Gastrocnemius medialis (tissue), 4 donors: ENCODE results near the gene LITAF. TPM values are rescaled to one million over a fixed set of nuclear protein-coding genes. Genes with fewer than 3 reads are reported as not detected.

Experiments used
- ATAC-seq, 2 donors: fragments of 150-250 bp; one replicate each; pipeline ENCODE4 v1.9.1; 2016
- DNase-seq, 2 donors: peaks; one replicate each; pipeline ENCODE4 v3.0.0-alpha.2; 2019
- H3K27ac ChIP-seq, 4 donors: fragments of 200-600 bp; sonication (generic); 1 replicate in 1 of 4; 2 replicates in 3 of 4; pipeline ENCODE4 v1.5.1; 2016 to 2018; ENCODE audit warnings: mild to moderate bottlenecking in 2 of 4, moderate library complexity in 1 of 4
- H3K27me3 ChIP-seq, 3 donors: fragments of 200-600 bp; sonication (generic) in 2 of 3; 1 replicate in 1 of 3; 2 replicates in 2 of 3; pipeline versions ENCODE4 v1.5.1 to v1.6.0; 2016 to 2019; ENCODE audit warnings: mild to moderate bottlenecking in 1 of 3, moderate library complexity in 1 of 3
- H3K36me3 ChIP-seq, 2 donors: fragments of 200-600 bp; sonication (generic) in 1 of 2; one replicate each; pipeline ENCODE4 v1.5.1; 2017 to 2018
- H3K4me1 ChIP-seq, 2 donors: fragments of 200-600 bp; sonication (generic) in 1 of 2; one replicate each; pipeline ENCODE4 v1.5.1; 2016 to 2017; ENCODE audit warnings: mild to moderate bottlenecking in 2 of 2
- H3K4me3 ChIP-seq, 4 donors: fragments of 200-600 bp; sonication (generic) in 3 of 4; 1 replicate in 1 of 4; 2 replicates in 3 of 4; pipeline ENCODE4 v1.5.1; 2016 to 2019; ENCODE audit warnings: mild to moderate bottlenecking in 2 of 4
- H3K9me3 ChIP-seq, 3 donors: fragments of 200-600 bp; sonication (generic) in 2 of 3; 1 replicate in 1 of 3; 2 replicates in 2 of 3; pipeline ENCODE4 v1.5.1; 2016 to 2019
- POLR2A ChIP-seq, 2 donors: fragments of 450-650 bp; IDR thresholded peaks; one replicate each; pipeline ENCODE4 v1.6.1; 2017; ENCODE audit warnings: antibody characterized with exemption in 2 of 2, mild to moderate bottlenecking in 2 of 2, moderate library complexity in 2 of 2
- in situ Hi-C, 4 donors: fragments of 200-750 bp; cut with MboI; loops; one replicate each; pipeline versions ENCODE4 v1.15.0 to v1.8.0; 2017; ENCODE audit warnings: low sequenced_read_pairs in 4 of 4
- intact Hi-C: fragments of 100-400 bp; cut with DNase I; formaldehyde crosslinking; loops from one replicate; pipeline ENCODE4 v1.15.1; 2023; ENCODE audit warnings: low total_unique reads
- total RNA-seq, 4 donors: library from RNA; depleted of rRNA; stranded (reverse); fragments of >200 nt; gene quantifications; one replicate each; pipeline versions ENCODE4 v1.1.0 to v1.2.3, GENCODE V29; 2016
- TF ChIP-seq, protein P1 (sequence below), 5 experiments: fragments of 450-650 bp in 3 of 5; fragments of 200-600 bp in 2 of 5; sonication (generic) in 2 of 5; IDR thresholded peaks in 4 of 5; conservative IDR thresholded peaks in 1 of 5; 1 replicate in 4 of 5; 2 replicates in 1 of 5; pipeline ENCODE4 v1.5.1; 2016 to 2019; ENCODE audit warnings: antibody characterized with exemption in 5 of 5, mild to moderate bottlenecking in 3 of 5, moderate library complexity in 3 of 5

LITAF gene
- total RNA-seq, 4 donors from 2014 or later = 11.2 to 30.1 (median 19.4) TPM

DNA sequence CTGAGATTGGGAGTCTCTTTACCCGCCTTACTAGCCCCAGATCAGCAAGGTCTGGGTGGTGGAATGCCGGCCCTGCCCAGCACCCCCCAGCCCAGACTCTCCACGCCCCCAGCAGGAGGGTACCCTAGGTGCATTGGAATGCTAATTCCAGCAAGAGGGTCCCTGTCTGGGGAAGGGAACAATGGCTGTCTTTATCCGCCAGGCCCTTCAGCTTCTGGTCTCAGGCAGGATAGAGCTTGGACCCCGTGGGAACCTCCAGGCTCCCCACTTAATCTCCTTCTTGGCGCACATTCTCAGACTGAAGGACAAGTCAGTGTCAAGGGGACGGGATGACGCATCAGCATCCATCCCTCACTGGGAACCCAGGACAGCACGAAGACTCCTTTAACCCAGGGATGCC, 85.1 kb downstream of the LITAF start:
- TF ChIP-seq, protein P1, sequence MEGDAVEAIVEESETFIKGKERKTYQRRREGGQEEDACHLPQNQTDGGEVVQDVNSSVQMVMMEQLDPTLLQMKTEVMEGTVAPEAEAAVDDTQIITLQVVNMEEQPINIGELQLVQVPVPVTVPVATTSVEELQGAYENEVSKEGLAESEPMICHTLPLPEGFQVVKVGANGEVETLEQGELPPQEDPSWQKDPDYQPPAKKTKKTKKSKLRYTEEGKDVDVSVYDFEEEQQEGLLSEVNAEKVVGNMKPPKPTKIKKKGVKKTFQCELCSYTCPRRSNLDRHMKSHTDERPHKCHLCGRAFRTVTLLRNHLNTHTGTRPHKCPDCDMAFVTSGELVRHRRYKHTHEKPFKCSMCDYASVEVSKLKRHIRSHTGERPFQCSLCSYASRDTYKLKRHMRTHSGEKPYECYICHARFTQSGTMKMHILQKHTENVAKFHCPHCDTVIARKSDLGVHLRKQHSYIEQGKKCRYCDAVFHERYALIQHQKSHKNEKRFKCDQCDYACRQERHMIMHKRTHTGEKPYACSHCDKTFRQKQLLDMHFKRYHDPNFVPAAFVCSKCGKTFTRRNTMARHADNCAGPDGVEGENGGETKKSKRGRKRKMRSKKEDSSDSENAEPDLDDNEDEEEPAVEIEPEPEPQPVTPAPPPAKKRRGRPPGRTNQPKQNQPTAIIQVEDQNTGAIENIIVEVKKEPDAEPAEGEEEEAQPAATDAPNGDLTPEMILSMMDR (IDR thresholded peaks at IDR 0.05 in 4 of 5, conservative IDR thresholded peaks at IDR 0.05 in 1 of 5) = no peak
- no peak for TF ChIP-seq POLR2A (IDR thresholded peaks at IDR 0.05)
- no peak for DNase-seq
- no peak overlapping the region for H3K27ac ChIP-seq
- H3K27me3 ChIP-seq = no peaks in the 10 kb centered on the region
- no peaks in the 10 kb centered on the region for H3K36me3 ChIP-seq
- in situ Hi-C loops = no loop called here
- no peak overlapping the region for H3K4me3 ChIP-seq
- no peak for ATAC-seq
- peaks cover 12 to 13% of the 10 kb centered on the region in 2 donors for H3K4me1 ChIP-seq
- no peaks in the 10 kb centered on the region for H3K9me3 ChIP-seq
- intact Hi-C loops = no loop called here

DNA sequence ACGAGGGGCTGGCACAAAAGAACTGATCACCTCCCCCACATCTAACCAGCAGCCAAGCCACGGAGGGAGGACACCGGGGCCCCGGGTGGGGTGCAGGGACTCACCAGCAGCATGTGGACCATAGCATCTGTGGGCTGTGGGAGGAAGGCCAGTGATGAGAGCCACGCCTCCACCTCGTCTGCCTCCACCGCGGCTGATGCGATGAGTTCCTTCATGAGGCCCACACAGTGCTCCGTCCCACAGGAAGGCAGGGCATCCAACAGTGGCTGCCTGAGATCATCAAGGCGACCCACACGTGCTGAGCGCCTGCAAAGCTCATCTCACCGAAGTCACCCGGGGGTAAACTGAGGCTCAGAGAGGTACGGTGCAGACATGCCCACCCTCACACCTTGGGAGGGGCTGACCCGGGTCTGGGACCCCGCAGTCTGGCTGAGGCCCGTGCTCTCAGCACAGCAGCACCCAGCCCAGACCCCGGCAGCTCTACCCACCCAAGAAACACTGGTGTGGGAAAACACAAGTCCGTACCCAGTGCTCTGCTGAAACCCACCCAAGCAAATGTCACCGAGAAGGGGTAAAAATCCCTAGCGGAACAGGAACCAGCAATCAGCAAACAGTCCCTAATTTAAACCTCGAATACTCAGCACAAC, 85.9 kb downstream of the LITAF start:
- ATAC-seq (no peak), DNase-seq (no peak)
- no peaks in the 10 kb centered on the region for H3K9me3 ChIP-seq
- H3K4me3 ChIP-seq = no peak overlapping the region
- intact Hi-C loops (no loop called here), in situ Hi-C loops (no loop called here)
- H3K4me1 ChIP-seq = peaks cover 16 to 21% of the 10 kb centered on the region in 2 donors
- TF ChIP-seq, protein P1 (IDR thresholded peaks at IDR 0.05 in 4 of 5, conservative IDR thresholded peaks at IDR 0.05 in 1 of 5) = no peak
- no peak for TF ChIP-seq POLR2A (IDR thresholded peaks at IDR 0.05)
- H3K36me3 ChIP-seq = no peaks in the 10 kb centered on the region
- H3K27me3 ChIP-seq = no peaks in the 10 kb centered on the region
- H3K27ac ChIP-seq = no peak overlapping the region

DNA sequence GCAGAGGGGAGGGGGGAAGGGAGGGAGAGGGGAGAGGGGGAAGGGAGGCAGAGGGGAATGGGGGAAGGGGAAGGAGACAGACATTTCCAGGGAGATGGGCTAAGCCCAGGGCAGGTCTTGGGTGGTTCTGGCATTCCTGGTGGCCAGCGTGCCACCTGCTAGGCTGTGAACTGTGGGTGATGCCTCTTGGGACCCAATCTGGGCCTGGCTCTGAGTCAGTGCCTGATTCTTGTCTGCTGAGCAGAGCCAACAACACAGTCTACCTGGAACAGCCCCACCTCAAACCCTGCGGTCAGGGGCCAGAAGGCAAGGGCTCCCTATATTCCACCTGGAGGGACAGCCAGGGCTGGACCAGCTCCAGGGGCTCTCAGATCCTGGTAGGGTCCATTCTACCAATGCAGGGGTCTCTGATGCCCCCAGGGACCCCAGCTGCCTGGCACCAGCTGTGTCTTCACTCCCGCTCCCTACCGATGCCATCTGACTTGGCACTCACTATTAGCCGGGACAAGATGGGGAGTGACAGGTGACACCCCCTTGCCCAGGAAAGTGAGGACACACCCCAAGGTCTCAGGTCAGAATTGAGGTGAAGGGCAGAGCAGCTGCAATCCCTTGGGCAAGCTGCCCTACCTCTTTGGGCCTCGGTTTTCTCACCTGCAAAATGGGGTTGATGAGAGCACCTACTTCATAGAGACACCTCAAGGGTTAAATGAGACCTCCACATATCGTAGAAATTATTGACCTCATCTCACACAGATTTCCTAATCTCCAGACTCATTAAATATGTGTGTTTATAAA, 87.2 kb downstream of the LITAF start:
- peaks cover 28 to 33% of the 10 kb centered on the region in 2 donors for H3K4me1 ChIP-seq
- no peak for TF ChIP-seq POLR2A (IDR thresholded peaks at IDR 0.05)
- TF ChIP-seq, protein P1 (IDR thresholded peaks at IDR 0.05 in 4 of 5, conservative IDR thresholded peaks at IDR 0.05 in 1 of 5) = no peak
- no peaks in the 10 kb centered on the region for H3K27me3 ChIP-seq
- in situ Hi-C loops = no loop called here
- no peak overlapping the region for H3K4me3 ChIP-seq
- intact Hi-C loops = loop anchor here (5.0 to 10.0 kb wide), 5 partner anchors 215 to 557 kb away; partner anchors contain the start of genes CLEC16A, DEXI, TXNDC11 and ZC3H7A
- peak overlapping the region in 2 of 4 donors; percentile 19 to 24 for H3K27ac ChIP-seq
- no peaks in the 10 kb centered on the region for H3K9me3 ChIP-seq
- peak in 1 of 2 donors; percentile 48 for DNase-seq
- H3K36me3 ChIP-seq = no peaks in the 10 kb centered on the region
- no peak for ATAC-seq

DNA sequence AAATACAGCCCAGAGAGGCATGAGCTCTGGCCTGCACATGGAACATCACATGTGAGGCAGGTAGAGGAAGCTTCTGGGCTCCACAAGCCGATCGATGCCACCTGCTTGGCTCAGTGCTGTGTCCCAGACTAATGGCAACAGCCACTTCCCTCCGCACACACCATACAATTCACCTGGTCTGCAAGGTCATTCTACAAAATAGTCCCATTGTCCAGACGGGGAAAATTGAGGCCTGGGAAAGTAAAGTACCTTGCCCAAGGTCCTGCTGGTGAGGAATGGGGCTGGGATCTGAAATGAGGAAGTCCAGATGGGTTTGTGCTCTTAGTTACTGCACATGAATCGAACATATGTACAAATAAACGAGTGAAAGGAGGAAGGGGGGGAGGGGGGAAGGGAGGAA, 88.0 kb downstream of the LITAF start:
- no peak for ATAC-seq
- intact Hi-C loops = loop anchor here (5.0 to 10.0 kb wide), 5 partner anchors 216 to 556 kb away; partner anchors contain the start of genes CLEC16A, DEXI, TXNDC11 and ZC3H7A
- no peaks in the 10 kb centered on the region for H3K9me3 ChIP-seq

More for the DNA sequence above, 88.0 kb downstream of the LITAF start:
- Histone ChIP-seq H3K36me3 (no peaks in the 10 kb centered on the region), H3K4me1 (peaks cover 33 to 34% of the 10 kb centered on the region in 2 donors), H3K27me3 (no peaks in the 10 kb centered on the region), H3K4me3 (no peak overlapping the region), H3K27ac (peak overlapping the region; percentile 33 to 96 (median 88))
- TF ChIP-seq, protein P1 (IDR thresholded peaks at IDR 0.05 in 4 of 5, conservative IDR thresholded peaks at IDR 0.05 in 1 of 5) = no peak
- TF ChIP-seq POLR2A (IDR thresholded peaks at IDR 0.05) = no peak
- in situ Hi-C loops = no loop called here
- no peak for DNase-seq
